ENCODE results near the gene STK38. TPM values are rescaled to one million over a fixed set of nuclear protein-coding genes. Genes with fewer than 3 reads are reported as not detected.

STK38 gene
- total RNA-seq, 1 donor from 2014 or later, result 35.0 TPM

DNA sequence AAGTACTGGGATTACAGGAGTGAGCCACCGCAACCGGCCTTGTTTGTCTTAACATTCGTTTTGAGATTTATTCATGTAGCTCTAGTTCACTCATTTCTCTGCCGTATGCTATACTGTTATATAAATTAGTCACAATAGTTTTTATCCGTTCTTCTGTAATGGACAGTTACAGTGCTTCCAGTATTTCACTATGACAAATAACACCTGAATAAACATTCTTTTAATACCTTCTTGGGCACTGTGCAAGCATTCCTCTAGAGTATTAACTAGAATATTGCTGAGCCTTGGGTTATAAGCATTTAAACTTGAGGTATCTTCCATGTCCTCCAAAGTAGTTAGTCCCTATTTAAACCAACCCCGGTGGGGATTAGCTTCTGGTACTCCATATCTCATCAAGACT is 45.6 kb downstream of the STK38 start:
- intact Hi-C loops (cut with DNase I), result no loop called here
- no peaks in the 10 kb centered on the region for H3K27me3 ChIP-seq (ENCODE audit: low read depth)
- no peak for DNase-seq
- no peaks in the 10 kb centered on the region for H3K4me1 ChIP-seq
- no peak overlapping the region for H3K27ac ChIP-seq
- no peak overlapping the region for H3K4me3 ChIP-seq
- TF ChIP-seq, protein P1, sequence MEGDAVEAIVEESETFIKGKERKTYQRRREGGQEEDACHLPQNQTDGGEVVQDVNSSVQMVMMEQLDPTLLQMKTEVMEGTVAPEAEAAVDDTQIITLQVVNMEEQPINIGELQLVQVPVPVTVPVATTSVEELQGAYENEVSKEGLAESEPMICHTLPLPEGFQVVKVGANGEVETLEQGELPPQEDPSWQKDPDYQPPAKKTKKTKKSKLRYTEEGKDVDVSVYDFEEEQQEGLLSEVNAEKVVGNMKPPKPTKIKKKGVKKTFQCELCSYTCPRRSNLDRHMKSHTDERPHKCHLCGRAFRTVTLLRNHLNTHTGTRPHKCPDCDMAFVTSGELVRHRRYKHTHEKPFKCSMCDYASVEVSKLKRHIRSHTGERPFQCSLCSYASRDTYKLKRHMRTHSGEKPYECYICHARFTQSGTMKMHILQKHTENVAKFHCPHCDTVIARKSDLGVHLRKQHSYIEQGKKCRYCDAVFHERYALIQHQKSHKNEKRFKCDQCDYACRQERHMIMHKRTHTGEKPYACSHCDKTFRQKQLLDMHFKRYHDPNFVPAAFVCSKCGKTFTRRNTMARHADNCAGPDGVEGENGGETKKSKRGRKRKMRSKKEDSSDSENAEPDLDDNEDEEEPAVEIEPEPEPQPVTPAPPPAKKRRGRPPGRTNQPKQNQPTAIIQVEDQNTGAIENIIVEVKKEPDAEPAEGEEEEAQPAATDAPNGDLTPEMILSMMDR (IDR thresholded peaks at IDR 0.05), result no peak
- peaks cover 79% of the 10 kb centered on the region for H3K36me3 ChIP-seq
- ATAC-seq, result no peak
- H3K9me3 ChIP-seq, result no peaks in the 10 kb centered on the region

DNA sequence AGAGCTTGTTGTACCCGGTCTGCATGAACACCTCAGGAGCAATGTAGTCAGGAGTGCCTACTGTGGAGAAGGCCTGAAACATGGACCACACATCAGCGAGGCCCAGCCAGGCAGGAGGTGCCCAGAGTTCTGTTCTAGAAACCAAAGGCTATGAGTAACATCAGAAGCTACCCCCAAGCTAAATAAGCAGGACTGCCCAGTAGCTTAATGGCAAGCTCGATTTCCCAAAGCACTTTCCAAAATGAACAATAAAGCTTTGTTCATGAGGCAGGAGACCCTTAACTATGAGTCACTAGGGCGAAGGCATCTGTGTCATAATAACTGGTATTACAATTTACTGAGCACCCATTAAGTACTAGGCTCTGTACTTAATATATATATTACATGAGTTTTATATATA is 47.4 kb downstream of the STK38 start:
- intact Hi-C loops (cut with DNase I), result no loop called here
- TF ChIP-seq, protein P1 (IDR thresholded peaks at IDR 0.05), result no peak

DNA sequence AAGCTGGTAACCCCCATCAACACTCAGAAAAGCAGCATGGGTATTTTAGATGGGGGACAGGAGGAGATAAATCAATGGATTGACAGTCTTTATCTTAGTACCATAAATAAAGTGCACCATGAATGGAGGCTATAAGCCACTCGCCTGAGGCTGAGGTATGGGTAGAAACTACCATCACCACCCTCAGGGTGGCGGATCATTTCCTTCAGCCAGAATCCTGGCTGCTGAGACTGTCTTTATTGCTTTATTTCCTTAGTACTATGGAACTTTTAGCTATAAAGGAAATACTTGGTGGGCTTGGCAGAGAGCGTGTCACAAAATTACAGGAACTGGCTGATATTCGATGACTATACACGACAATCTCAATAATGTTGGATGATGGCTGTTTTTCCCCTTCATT is 52.2 kb downstream of the STK38 start:
- ATAC-seq (no peak), DNase-seq (no peak)
- Histone ChIP-seq H3K4me3 (no peak overlapping the region), H3K36me3 (peaks cover 76% of the 10 kb centered on the region), H3K27me3 (ENCODE audit: low read depth) (no peaks in the 10 kb centered on the region), H3K27ac (no peak overlapping the region), H3K9me3 (no peaks in the 10 kb centered on the region), H3K4me1 (no peaks in the 10 kb centered on the region)
- TF ChIP-seq, protein P1 (IDR thresholded peaks at IDR 0.05), result no peak
- intact Hi-C loops (cut with DNase I), result no loop called here

More for the DNA sequence above, 47.4 kb downstream of the STK38 start:
- Histone ChIP-seq H3K4me3 (no peak overlapping the region), H3K36me3 (peaks cover 81% of the 10 kb centered on the region), H3K27me3 (ENCODE audit: low read depth) (no peaks in the 10 kb centered on the region), H3K9me3 (no peaks in the 10 kb centered on the region), H3K27ac (no peak overlapping the region), H3K4me1 (no peaks in the 10 kb centered on the region)
- ATAC-seq (no peak), DNase-seq (no peak)

DNA sequence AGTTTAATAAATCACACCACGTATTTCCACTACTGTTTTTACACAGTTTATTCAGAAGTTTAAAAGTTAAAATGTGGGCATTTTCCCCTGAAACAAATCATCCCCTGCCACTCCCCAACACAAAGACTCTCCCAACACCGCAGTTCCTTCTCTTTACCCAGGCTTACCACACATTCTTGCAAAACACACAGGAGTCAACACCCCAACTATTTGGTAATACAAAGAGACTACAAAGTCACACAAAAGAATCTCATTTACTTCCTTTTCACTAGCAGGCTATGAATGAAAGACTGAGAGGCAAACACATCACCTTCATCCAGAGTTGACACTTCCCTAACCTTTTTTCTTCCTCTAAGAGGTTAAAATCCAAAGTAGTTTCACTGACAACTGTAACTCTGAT is 53.4 kb downstream of the STK38 start:
- intact Hi-C loops (cut with DNase I), result no loop called here
- Histone ChIP-seq H3K4me3 (no peak overlapping the region), H3K9me3 (no peaks in the 10 kb centered on the region), H3K27ac (no peak overlapping the region), H3K27me3 (ENCODE audit: low read depth) (no peaks in the 10 kb centered on the region), H3K36me3 (peaks cover 73% of the 10 kb centered on the region), H3K4me1 (no peaks in the 10 kb centered on the region)
- ATAC-seq (peak; percentile 61 to 72), DNase-seq (no peak)
- TF ChIP-seq, protein P1 (IDR thresholded peaks at IDR 0.05), result no peak

DNA sequence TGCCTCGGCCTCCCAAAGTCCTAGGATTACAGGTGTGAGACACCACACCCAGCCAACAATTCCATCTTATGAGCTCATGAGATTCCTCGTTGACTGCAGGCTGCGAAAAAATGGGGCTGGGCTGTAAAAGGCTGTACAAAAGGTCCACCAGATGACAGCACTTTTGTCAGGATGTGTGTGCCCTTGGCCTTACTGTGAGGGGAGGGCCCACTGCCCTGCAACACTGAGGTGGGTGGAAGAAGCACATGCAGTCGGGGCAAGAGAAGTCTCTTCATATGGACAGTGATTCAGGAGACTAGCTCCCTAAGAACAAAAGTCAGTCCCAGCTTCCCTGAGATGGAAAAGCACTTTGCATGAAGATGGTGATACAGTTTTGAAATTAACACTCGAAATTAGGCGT is 54.0 kb downstream of the STK38 start:
- intact Hi-C loops (cut with DNase I), result no loop called here
- DNase-seq, result no peak
- H3K4me3 ChIP-seq, result no peak overlapping the region
- no peaks in the 10 kb centered on the region for H3K27me3 ChIP-seq (ENCODE audit: low read depth)
- H3K9me3 ChIP-seq, result no peaks in the 10 kb centered on the region
- peak in 1 of 2 donors; percentile 30 for ATAC-seq
- H3K27ac ChIP-seq, result no peak overlapping the region
- peaks cover 70% of the 10 kb centered on the region for H3K36me3 ChIP-seq
- TF ChIP-seq, protein P1 (IDR thresholded peaks at IDR 0.05), result no peak
- H3K4me1 ChIP-seq, result no peaks in the 10 kb centered on the region

DNA sequence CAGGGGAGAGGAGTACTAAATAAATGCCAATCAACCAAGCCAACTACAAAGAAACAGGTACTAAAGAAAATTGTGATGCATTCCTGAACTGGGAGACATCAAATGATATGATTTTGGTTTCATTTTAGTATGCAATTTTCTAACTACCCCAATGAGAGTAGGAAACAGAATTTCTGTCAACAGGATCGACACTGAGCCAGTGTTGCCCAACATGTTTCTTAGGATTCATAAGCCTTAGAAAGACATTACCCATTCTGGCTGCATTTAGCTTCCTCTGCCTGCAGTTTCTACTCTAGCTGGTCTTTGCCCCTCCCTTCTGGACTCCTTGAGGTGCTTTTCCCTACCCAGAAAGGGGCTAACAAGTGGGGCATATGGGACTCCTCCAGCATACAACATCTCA is 54.7 kb downstream of the STK38 start:
- peaks cover 67% of the 10 kb centered on the region for H3K36me3 ChIP-seq
- ATAC-seq (peak in 1 of 2 donors; percentile 48), DNase-seq (no peak)
- H3K4me1 ChIP-seq, result no peaks in the 10 kb centered on the region
- intact Hi-C loops (cut with DNase I), result no loop called here
- H3K9me3 ChIP-seq, result no peaks in the 10 kb centered on the region
- TF ChIP-seq, protein P1 (IDR thresholded peaks at IDR 0.05), result no peak
- no peak overlapping the region for H3K27ac ChIP-seq
- H3K4me3 ChIP-seq, result no peak overlapping the region
- no peaks in the 10 kb centered on the region for H3K27me3 ChIP-seq (ENCODE audit: low read depth)
